CD4-positive, alpha-beta memory T cell (primary cell): ENCODE data around the gene GOPC. TPM values are rescaled to one million over a fixed set of nuclear protein-coding genes. Genes with fewer than 3 reads are reported as not detected.

ENCODE experiments used
- polyA plus RNA-seq, 2 donors: library from polyadenylated mRNA; unstranded; fragments of 300-500 nt; fragmentation: Illumina TruSeq; gene quantifications; one replicate each; pipeline ENCODE4 v1.2.3, GENCODE V29; 2021
- total RNA-seq, 2 experiments: library from RNA; stranded (reverse); gene quantifications; one replicate each; pipeline ENCODE4 v1.2.3, GENCODE V29; 2021

GOPC gene
- total and polyA plus RNA-seq, 4 experiments from 2014 or later, result 14.6 to 37.8 (median 26.6) TPM

Other genes starting within 250 kb of the GOPC start
- gene ROS1, start 176.6 kb downstream of the GOPC start, total RNA-seq, result not detected
- not detected for gene ROS1, start 176.6 kb downstream of the GOPC start, polyA plus RNA-seq
- gene DCBLD1, start 119.8 kb downstream of the GOPC start, total RNA-seq, result 1 to 10 TPM; 8.7 to 9.7 TPM
- gene DCBLD1, start 119.8 kb downstream of the GOPC start, polyA plus RNA-seq, result 1 to 10 TPM; 1.4 to 2.6 TPM
- gene NUS1, start 73.0 kb upstream of the GOPC start, total RNA-seq, result 10 to 100 TPM; 33.0 to 33.2 TPM
- gene NUS1, start 73.0 kb upstream of the GOPC start, polyA plus RNA-seq, result 10 to 100 TPM; 16.4 to 25.8 TPM